ENCODE data around the gene NSUN7. TPM values are rescaled to one million over a fixed set of nuclear protein-coding genes. Genes with fewer than 3 reads are reported as not detected.
"Not testable (repeated sequence)": the region's sequence is repeated elsewhere in the genome, so short reads cannot be mapped to it uniquely, and the experiment has no call there.

The NSUN7 gene
- total RNA-seq, 1 experiment from 2014 or later, result 0.90 TPM

DNA sequence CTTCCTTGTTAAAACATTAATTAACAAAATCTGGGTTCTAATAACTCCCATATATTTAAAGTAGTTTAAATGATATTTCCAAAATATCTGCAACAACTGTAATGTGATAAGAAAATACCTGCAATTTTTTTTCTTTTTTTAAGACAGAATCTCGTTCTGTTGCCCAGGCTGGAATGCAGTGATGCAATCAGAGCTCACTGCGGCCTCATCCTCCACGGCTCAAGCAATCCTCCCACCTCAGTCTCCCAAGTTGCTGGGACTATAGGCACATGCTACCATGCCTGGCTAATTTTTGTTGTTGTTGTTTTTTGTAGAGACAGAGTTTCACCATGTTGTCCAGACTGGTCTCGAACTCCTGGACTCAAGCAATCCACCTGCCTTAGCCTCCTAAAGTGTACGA is 45.7 kb upstream of the NSUN7 start:
- CTCF ChIA-PET, result no interaction called here
- no peak for DNase-seq (ENCODE audit: low spot score)
- Histone ChIP-seq H3K27me3 (replicated peaks; ENCODE audit: insufficient read depth, low read depth, low read length, poor library complexity) (no peaks in the 10 kb centered on the region), H3K36me3 (ENCODE audit: insufficient read depth, low read length, poor library complexity, severe bottlenecking) (no peaks in the 10 kb centered on the region), H3K27ac (ENCODE audit: low read depth, low read length, poor library complexity, severe bottlenecking) (no peak overlapping the region), H3K9me3 (ENCODE audit: low read depth, low read length, poor library complexity, severe bottlenecking) (no peaks in the 10 kb centered on the region), H3K4me3 (ENCODE audit: low read depth, low read length, poor library complexity, severe bottlenecking) (no peak overlapping the region), H3K4me1 (ENCODE audit: insufficient read depth, low read length, poor library complexity, severe bottlenecking) (no peaks in the 10 kb centered on the region)
- intact Hi-C loops (cut with micrococcal nuclease; ENCODE audit: unreplicated experiment), result no loop called here
- POLR2A ChIA-PET (ENCODE audit: low non-redundant PET), result no interaction called here
- TF ChIP-seq, protein P1, sequence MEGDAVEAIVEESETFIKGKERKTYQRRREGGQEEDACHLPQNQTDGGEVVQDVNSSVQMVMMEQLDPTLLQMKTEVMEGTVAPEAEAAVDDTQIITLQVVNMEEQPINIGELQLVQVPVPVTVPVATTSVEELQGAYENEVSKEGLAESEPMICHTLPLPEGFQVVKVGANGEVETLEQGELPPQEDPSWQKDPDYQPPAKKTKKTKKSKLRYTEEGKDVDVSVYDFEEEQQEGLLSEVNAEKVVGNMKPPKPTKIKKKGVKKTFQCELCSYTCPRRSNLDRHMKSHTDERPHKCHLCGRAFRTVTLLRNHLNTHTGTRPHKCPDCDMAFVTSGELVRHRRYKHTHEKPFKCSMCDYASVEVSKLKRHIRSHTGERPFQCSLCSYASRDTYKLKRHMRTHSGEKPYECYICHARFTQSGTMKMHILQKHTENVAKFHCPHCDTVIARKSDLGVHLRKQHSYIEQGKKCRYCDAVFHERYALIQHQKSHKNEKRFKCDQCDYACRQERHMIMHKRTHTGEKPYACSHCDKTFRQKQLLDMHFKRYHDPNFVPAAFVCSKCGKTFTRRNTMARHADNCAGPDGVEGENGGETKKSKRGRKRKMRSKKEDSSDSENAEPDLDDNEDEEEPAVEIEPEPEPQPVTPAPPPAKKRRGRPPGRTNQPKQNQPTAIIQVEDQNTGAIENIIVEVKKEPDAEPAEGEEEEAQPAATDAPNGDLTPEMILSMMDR (conservative IDR thresholded peaks at IDR 0.05; ENCODE audit: low read depth, low read length), result no peak
- no TSS peak for BruUV-seq (replicated peaks)

DNA sequence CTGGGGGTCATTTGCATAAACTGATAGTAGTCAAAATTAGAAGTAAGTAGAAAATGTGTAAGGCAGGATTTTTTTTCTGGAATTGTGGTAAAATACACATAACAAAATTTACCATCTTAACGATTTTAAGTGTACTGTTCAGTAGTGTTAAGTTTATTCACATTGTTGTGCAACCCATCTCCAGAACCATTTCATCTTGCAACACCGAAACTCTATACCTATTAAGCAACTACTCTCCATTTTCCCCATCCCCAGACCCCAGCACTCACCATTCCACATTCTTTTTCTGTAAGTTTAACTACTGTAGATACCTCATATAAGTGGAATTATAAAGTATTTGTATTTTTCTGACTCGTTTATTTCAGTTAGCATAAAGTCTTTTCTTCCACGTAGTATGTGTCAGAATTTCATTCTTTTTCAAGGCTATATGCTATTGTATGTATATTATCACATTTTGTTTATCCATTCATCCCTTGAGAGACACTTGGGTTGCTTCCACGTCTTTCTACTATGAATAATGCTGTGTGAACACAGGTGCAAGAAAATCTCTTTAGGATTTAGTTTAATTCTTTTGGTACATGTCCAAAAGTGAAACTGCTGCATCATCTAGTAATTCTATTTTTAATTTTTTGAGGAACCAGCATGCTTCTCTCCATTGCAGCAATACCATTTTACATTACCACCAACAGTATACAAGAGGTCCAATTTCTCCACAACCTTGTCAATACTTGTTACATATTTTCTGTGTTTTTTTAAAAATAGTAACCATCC is 39.1 kb upstream of the NSUN7 start:
- Histone ChIP-seq H3K27ac (ENCODE audit: low read depth, low read length, poor library complexity, severe bottlenecking) (no peak overlapping the region), H3K4me3 (ENCODE audit: low read depth, low read length, poor library complexity, severe bottlenecking) (no peak overlapping the region), H3K9me3 (ENCODE audit: low read depth, low read length, poor library complexity, severe bottlenecking) (no peaks in the 10 kb centered on the region), H3K4me1 (ENCODE audit: insufficient read depth, low read length, poor library complexity, severe bottlenecking) (no peaks in the 10 kb centered on the region), H3K27me3 (replicated peaks; ENCODE audit: insufficient read depth, low read depth, low read length, poor library complexity) (no peaks in the 10 kb centered on the region), H3K36me3 (ENCODE audit: insufficient read depth, low read length, poor library complexity, severe bottlenecking) (no peaks in the 10 kb centered on the region)
- no peak for DNase-seq (ENCODE audit: low spot score)
- intact Hi-C loops (cut with micrococcal nuclease; ENCODE audit: unreplicated experiment), result no loop called here
- no TSS peak for BruUV-seq (replicated peaks)
- TF ChIP-seq, protein P1 (conservative IDR thresholded peaks at IDR 0.05; ENCODE audit: low read depth, low read length), result no peak
- TF ChIP-seq EZH2 (IDR thresholded peaks at IDR 0.05; ENCODE audit: borderline replicate concordance, low read depth, low read length, poor library complexity, severe bottlenecking), result no peak
- CTCF ChIA-PET, result no interaction called here
- POLR2A ChIA-PET (ENCODE audit: low non-redundant PET), result no interaction called here

DNA sequence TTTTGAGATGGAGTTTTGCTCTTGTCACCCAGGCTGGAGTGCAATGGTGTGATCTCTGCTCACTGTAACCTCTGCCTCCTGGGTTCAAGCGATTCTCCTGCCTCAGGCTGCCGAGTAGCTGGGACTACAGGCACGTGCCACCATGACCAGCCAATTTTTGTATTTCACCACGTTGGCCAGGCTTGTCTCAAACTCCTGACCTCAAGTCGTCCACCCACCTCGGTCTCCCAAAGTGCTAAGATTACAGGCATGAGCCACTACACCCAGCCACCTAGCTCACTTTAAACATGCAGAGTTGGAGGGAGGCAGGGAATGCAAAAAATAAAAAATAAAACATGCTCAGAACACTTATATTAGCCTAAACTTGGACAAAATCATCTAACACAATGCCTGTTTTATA is 36.8 kb upstream of the NSUN7 start:
- H3K27ac ChIP-seq (ENCODE audit: low read depth, low read length, poor library complexity, severe bottlenecking); DNase-seq (ENCODE audit: low spot score); H3K27me3 ChIP-seq (replicated peaks; ENCODE audit: insufficient read depth, low read depth, low read length, poor library complexity); H3K9me3 ChIP-seq (ENCODE audit: low read depth, low read length, poor library complexity, severe bottlenecking); H3K36me3 ChIP-seq (ENCODE audit: insufficient read depth, low read length, poor library complexity, severe bottlenecking); BruUV-seq (replicated peaks); CTCF ChIA-PET; POLR2A ChIA-PET (ENCODE audit: low non-redundant PET); intact Hi-C loops (cut with micrococcal nuclease; ENCODE audit: unreplicated experiment); H3K4me3 ChIP-seq (ENCODE audit: low read depth, low read length, poor library complexity, severe bottlenecking); H3K4me1 ChIP-seq (ENCODE audit: insufficient read depth, low read length, poor library complexity, severe bottlenecking): not testable (repeated sequence)

DNA sequence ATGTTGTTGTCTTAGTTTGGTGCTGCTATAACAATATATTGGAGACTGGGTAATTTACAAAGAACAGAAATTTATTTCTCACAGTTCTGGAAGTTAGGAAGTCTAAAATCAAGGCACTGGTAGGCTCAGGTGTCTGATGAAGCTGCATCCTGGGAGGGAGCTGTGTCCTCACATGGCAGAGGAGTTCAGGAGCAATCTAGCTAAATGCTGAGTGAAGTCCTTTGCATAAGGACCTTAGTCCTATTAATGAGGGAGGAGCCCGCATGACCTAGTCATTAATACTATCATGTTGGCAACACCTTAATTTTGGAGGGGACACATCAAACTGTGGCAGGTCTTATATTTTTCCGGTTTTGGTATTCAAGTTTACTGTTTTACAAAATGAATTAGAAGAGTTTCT is 36.0 kb upstream of the NSUN7 start:
- Histone ChIP-seq H3K36me3 (ENCODE audit: insufficient read depth, low read length, poor library complexity, severe bottlenecking) (no peaks in the 10 kb centered on the region), H3K9me3 (ENCODE audit: low read depth, low read length, poor library complexity, severe bottlenecking) (no peaks in the 10 kb centered on the region), H3K4me1 (ENCODE audit: insufficient read depth, low read length, poor library complexity, severe bottlenecking) (no peaks in the 10 kb centered on the region), H3K27me3 (replicated peaks; ENCODE audit: insufficient read depth, low read depth, low read length, poor library complexity) (no peaks in the 10 kb centered on the region), H3K27ac (ENCODE audit: low read depth, low read length, poor library complexity, severe bottlenecking) (no peak overlapping the region), H3K4me3 (ENCODE audit: low read depth, low read length, poor library complexity, severe bottlenecking) (no peak overlapping the region)
- no peak for TF ChIP-seq EZH2 (IDR thresholded peaks at IDR 0.05; ENCODE audit: borderline replicate concordance, low read depth, low read length, poor library complexity, severe bottlenecking)
- TF ChIP-seq, protein P1 (conservative IDR thresholded peaks at IDR 0.05; ENCODE audit: low read depth, low read length), result no peak
- no peak for DNase-seq (ENCODE audit: low spot score)
- BruUV-seq (replicated peaks), result no TSS peak
- POLR2A ChIA-PET (ENCODE audit: low non-redundant PET), result no interaction called here
- CTCF ChIA-PET, result no interaction called here
- intact Hi-C loops (cut with micrococcal nuclease; ENCODE audit: unreplicated experiment), result no loop called here
